Cardiac muscle cell (in vitro differentiated cells and primary cell): ENCODE measurements around the gene MR1. TPM values are rescaled to one million over a fixed set of nuclear protein-coding genes. Genes with fewer than 3 reads are reported as not detected.

Source experiments
- DNase-seq, 2 donors: peaks; one replicate each; pipeline versions ENCODE4 v3.0.0 to v3.0.0-alpha.2; 2010 to 2017; ENCODE audit warnings: low read depth in 1 of 2, low spot score in 1 of 2
- H3K27ac ChIP-seq: fragments of 200-600 bp; sonication (generic); 2 replicates; pipeline ENCODE4 v1.5.1; 2016
- H3K27me3 ChIP-seq: fragments of 200-600 bp; sonication (generic); 2 replicates; pipeline ENCODE4 v1.6.0; 2016; ENCODE audit warnings: control low read depth
- H3K36me3 ChIP-seq: fragments of 200-600 bp; sonication (generic); 2 replicates; pipeline ENCODE4 v1.5.1; 2016; ENCODE audit warnings: control low read depth
- H3K4me1 ChIP-seq: fragments of 200-600 bp; sonication (generic); 2 replicates; pipeline ENCODE4 v1.8.1; 2017; ENCODE audit warnings: low read depth, mild to moderate bottlenecking, mixed run types
- H3K4me3 ChIP-seq: fragments of 200-600 bp; sonication (generic); 2 replicates; pipeline ENCODE4 v1.5.1; 2016; ENCODE audit warnings: mild to moderate bottlenecking
- H3K9me3 ChIP-seq: fragments of 200-600 bp; sonication (generic); 2 replicates; pipeline ENCODE4 v1.5.1; 2017; ENCODE audit warnings: low read depth, mild to moderate bottlenecking, control low read depth
- CTCF ChIP-seq: IDR thresholded peaks from 2 replicates; pipeline ENCODE4 v1.5.1; 2012; ENCODE audit warnings: low read depth, mild to moderate bottlenecking, low read length
- polyA plus RNA-seq: library from polyadenylated mRNA; unstranded; fragments of >200 nt; fragmentation: Nextera tagmentation; extraction: Ambion mirVana; gene quantifications from 2 replicates; pipeline ENCODE4 v1.2.1, GENCODE V29; 2016
- total RNA-seq: library from RNA; depleted of rRNA; stranded (reverse); fragments of >200 nt; gene quantifications from 2 replicates; pipeline ENCODE4 v1.2.3, GENCODE V29; 2016

MR1 gene
- total and polyA plus RNA-seq, 2 experiments from 2014 or later, result 0.12 TPM; not detected in 1

DNA sequence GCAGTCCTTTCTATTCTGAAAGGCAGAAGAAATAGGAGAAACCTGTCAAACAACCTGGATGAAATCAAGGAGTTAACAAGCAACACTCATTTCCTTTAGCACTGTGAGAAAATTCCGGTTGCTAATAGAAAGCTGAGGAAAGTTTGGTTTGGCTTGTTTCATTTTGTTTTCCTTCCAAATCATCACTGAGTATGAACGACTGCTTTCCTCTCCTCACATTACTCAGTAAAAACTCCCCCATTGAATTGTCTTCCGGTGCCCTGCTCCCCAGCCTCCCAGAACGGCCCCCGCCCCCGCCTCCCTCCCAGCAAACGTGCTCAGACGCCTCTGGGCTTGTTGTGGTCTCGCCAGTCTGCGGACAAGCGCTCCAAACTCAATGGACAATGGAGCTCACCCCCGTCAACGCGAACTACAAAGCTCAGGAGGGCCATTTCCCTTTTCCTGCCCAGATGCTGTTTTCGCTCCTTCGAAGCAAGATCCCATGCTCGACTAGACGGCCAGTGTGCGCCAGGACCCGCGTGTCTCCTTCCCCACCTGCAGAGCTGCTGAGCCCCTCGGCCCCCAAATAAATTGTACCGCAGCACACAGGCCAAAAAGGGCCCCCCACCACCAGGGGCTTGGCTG is 11.9 kb upstream of the MR1 start:
- peak; percentile 71 to 84 for DNase-seq
- Histone ChIP-seq H3K27ac (peak overlapping the region; percentile 78), H3K27me3 (no peaks in the 10 kb centered on the region), H3K4me1 (peaks cover 6% of the 10 kb centered on the region), H3K36me3 (no peaks in the 10 kb centered on the region), H3K4me3 (peak overlapping the region; percentile 89), H3K9me3 (no peaks in the 10 kb centered on the region)
- TF ChIP-seq CTCF, result no peak

GRCh38 chr1:181023265-181024057 is 10.3 kb upstream of the MR1 start:
- TF ChIP-seq CTCF, result no peak
- H3K27ac ChIP-seq, result peak overlapping the region; percentile 44
- peak overlapping the region; percentile 9 for H3K4me3 ChIP-seq
- H3K9me3 ChIP-seq, result no peaks in the 10 kb centered on the region
- H3K4me1 ChIP-seq, result peaks cover 6% of the 10 kb centered on the region
- no peaks in the 10 kb centered on the region for H3K27me3 ChIP-seq
- no peak for DNase-seq
- H3K36me3 ChIP-seq, result no peaks in the 10 kb centered on the region

DNA sequence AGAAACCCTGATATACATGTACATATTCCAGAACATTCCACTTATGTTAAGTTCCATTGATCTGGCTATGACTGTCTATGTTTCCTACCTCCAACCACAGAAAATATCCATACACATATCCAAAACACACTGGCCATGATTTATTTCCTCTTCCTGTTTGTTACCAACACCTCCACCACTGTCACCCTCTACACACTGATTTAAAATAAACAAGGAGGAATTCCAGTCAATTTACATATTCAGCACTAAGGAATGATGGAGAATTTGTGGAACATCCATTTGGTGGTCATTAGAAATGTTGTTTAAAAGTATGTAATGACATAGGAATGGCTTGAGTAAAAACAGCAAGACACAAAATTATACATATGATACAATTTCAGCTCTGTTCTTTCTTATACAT is 5.6 kb upstream of the MR1 start:
- Histone ChIP-seq H3K4me3 (no peak overlapping the region), H3K27ac (no peak overlapping the region), H3K9me3 (no peaks in the 10 kb centered on the region), H3K4me1 (peaks cover 2% of the 10 kb centered on the region), H3K36me3 (no peaks in the 10 kb centered on the region), H3K27me3 (no peaks in the 10 kb centered on the region)
- TF ChIP-seq CTCF, result no peak
- no peak for DNase-seq

GRCh38 chr1:181028615-181029014 is 5.2 kb upstream of the MR1 start:
- H3K27me3 ChIP-seq, result no peaks in the 10 kb centered on the region
- DNase-seq, result no peak
- H3K4me3 ChIP-seq, result no peak overlapping the region
- no peaks in the 10 kb centered on the region for H3K36me3 ChIP-seq
- no peak overlapping the region for H3K27ac ChIP-seq
- peaks cover 5% of the 10 kb centered on the region for H3K4me1 ChIP-seq
- H3K9me3 ChIP-seq, result no peaks in the 10 kb centered on the region
- TF ChIP-seq CTCF, result no peak

GRCh38 chr1:181032535-181032934 is 1.2 kb upstream of the MR1 start:
- peaks cover 5% of the 10 kb centered on the region for H3K4me1 ChIP-seq
- TF ChIP-seq CTCF, result no peak

More at GRCh38 chr1:181032535-181032934, 1.2 kb upstream of the MR1 start:
- H3K27me3 ChIP-seq, result no peaks in the 10 kb centered on the region
- no peak overlapping the region for H3K27ac ChIP-seq
- DNase-seq, result no peak
- no peaks in the 10 kb centered on the region for H3K36me3 ChIP-seq
- H3K9me3 ChIP-seq, result no peaks in the 10 kb centered on the region
- H3K4me3 ChIP-seq, result no peak overlapping the region
